Prostate gland (tissue), 2 donors: ENCODE results near the gene LAX1. TPM values are rescaled to one million over a fixed set of nuclear protein-coding genes. Genes with fewer than 3 reads are reported as not detected.
A peak's percentile ranks its signal among the peaks of the same experiment; 100 is the strongest.

Experiments used
- DNase-seq: peaks from one replicate; pipeline ENCODE4 v3.0.0-alpha.2; 2019; ENCODE audit warnings: low spot score
- H3K27ac ChIP-seq, 2 donors: fragments of 200-600 bp; sonication (generic); 2 replicates each; pipeline ENCODE4 v1.5.1; 2017 to 2019
- H3K27me3 ChIP-seq: fragments of 200-600 bp; sonication (generic); replicated peaks from 2 replicates; pipeline ENCODE4 v1.5.1; 2019; ENCODE audit not compliant: insufficient read depth
- H3K36me3 ChIP-seq, 2 donors: fragments of 200-600 bp; sonication (generic); 1 replicate in 1 of 2; 2 replicates in 1 of 2; pipeline versions ENCODE4 v1.5.1 to v1.8.1; 2017 to 2019
- H3K4me1 ChIP-seq: fragments of 200-600 bp; sonication (generic); replicated peaks from 2 replicates; pipeline ENCODE4 v1.5.1; 2019
- H3K4me3 ChIP-seq, 2 donors: fragments of 200-600 bp; sonication (generic); 2 replicates each; pipeline ENCODE4 v1.5.1; 2017 to 2019
- H3K9me3 ChIP-seq: fragments of 200-600 bp; sonication (generic); 2 replicates; pipeline ENCODE4 v1.5.1; 2017
- POLR2A ChIP-seq: fragments of 450-650 bp; IDR thresholded peaks from one replicate; pipeline ENCODE4 v1.6.1; 2016; ENCODE audit warnings: antibody characterized with exemption, mild to moderate bottlenecking
- POLR2AphosphoS5 ChIP-seq: sonication (generic); formaldehyde crosslinking; IDR thresholded peaks from one replicate; pipeline ENCODE4 v1.6.1; 2017; ENCODE audit warnings: antibody characterized with exemption
- WGBS: methylation state at CpG from one replicate; pipeline ENCODE4 v1.1.5; 2018; 5-methylcytosine and 5-hydroxymethylcytosine counted together
- intact Hi-C: fragments of 100-400 bp; cut with DNase I; formaldehyde crosslinking; loops from one replicate; pipeline ENCODE4 v1.14.2; 2022
- total RNA-seq, 2 donors: library from RNA; depleted of rRNA; stranded (reverse); fragments of >200 nt; gene quantifications; one replicate each; pipeline ENCODE4 v1.1.0, GENCODE V29; 2016
- TF ChIP-seq, protein P1 (sequence below), 4 experiments: fragments of 200-600 bp in 2 of 4; fragments of 450-650 bp in 2 of 4; sonication (generic) in 2 of 4; IDR thresholded peaks; 1 replicate in 3 of 4; 2 replicates in 1 of 4; pipeline ENCODE4 v1.5.1; 2016 to 2019; ENCODE audit warnings: antibody characterized with exemption in 4 of 4, mild to moderate bottlenecking in 2 of 4, moderate library complexity in 2 of 4

The LAX1 gene
- total RNA-seq, 2 donors from 2014 or later = 0.05 to 0.40 TPM

DNA sequence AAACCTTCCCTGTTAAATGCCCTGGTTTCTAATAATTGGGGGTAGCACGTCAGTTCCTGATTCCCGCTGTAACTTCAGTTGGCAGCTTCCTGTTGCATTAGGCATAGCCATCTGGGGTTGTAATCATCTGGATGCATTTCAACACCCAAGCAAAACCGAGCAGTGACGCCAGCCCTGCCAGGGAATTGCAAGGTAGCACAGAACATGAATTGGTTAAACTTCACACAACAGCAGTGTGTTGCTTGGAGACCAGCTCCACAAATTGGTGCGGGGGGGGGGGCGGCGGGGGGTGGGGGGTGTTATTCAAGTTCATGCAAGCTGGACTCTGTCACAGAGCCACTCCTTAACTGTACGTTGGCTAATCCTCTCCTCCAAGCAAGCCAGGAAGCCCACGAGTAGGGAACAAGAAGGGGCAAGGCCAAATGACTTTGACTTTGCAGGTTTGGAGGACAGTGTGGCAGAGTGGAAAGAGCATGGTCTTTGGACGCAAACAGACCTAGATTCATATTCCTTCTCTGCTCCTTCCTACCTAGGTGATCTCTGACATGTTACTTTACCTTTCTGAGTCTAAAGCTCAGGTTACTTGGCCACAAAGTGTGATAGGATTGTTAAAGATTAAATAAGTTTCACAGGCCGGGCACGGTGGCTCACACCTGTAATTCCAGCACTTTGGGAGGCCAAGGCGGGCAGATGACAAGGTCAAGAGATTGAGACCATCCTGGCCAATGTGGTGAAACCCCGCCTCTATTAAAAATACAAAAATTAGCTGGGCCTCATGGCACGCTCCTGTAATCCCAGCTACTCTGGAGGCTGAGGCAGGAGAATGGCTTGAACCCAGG lies 4.7 kb downstream of the LAX1 start:
- peak; percentile 61 for TF ChIP-seq POLR2AphosphoS5
- TF ChIP-seq, protein P1, sequence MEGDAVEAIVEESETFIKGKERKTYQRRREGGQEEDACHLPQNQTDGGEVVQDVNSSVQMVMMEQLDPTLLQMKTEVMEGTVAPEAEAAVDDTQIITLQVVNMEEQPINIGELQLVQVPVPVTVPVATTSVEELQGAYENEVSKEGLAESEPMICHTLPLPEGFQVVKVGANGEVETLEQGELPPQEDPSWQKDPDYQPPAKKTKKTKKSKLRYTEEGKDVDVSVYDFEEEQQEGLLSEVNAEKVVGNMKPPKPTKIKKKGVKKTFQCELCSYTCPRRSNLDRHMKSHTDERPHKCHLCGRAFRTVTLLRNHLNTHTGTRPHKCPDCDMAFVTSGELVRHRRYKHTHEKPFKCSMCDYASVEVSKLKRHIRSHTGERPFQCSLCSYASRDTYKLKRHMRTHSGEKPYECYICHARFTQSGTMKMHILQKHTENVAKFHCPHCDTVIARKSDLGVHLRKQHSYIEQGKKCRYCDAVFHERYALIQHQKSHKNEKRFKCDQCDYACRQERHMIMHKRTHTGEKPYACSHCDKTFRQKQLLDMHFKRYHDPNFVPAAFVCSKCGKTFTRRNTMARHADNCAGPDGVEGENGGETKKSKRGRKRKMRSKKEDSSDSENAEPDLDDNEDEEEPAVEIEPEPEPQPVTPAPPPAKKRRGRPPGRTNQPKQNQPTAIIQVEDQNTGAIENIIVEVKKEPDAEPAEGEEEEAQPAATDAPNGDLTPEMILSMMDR (IDR thresholded peaks at IDR 0.05) = no peak
- no peaks in the 10 kb centered on the region for H3K9me3 ChIP-seq
- intact Hi-C loops = no loop called here
- peak overlapping the region in 1 of 2 donors; percentile 27 for H3K27ac ChIP-seq
- 30% methylated on average over 15 of the region's 15 CpGs for WGBS
- DNase-seq = peak; percentile 78
- H3K36me3 ChIP-seq = no peaks in the 10 kb centered on the region
- no peaks in the 10 kb centered on the region for H3K4me1 ChIP-seq
- H3K4me3 ChIP-seq = no peak overlapping the region
- H3K27me3 ChIP-seq = no peaks in the 10 kb centered on the region

DNA sequence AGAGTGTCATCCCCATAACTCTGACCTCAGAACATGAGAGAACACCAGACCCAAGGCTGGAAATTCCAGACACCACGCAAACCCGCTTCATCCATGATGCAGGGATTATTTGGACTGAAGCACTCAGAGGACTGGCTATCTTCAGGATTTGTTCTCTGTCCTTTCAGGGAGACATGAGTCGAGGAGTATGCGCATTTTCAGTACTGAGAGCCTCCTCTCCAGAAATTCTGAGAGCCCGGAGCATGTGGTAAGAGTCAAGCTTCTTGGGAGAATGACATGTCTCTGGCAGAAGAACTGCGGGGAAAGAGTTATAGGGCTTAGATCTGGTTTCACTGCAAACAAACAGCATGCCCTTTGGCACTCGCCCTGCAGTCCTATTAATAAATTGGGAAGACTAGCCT lies 6.9 kb downstream of the LAX1 start:
- no peak overlapping the region for H3K4me3 ChIP-seq
- H3K9me3 ChIP-seq = no peaks in the 10 kb centered on the region
- no peaks in the 10 kb centered on the region for H3K27me3 ChIP-seq
- no peaks in the 10 kb centered on the region for H3K4me1 ChIP-seq
- TF ChIP-seq POLR2A = no peak
- TF ChIP-seq, protein P1 (IDR thresholded peaks at IDR 0.05) = no peak
- TF ChIP-seq POLR2AphosphoS5 = no peak
- intact Hi-C loops = no loop called here
- 43% methylated on average over 7 of the region's 7 CpGs for WGBS
- H3K27ac ChIP-seq = no peak overlapping the region
- DNase-seq = no peak
- no peaks in the 10 kb centered on the region for H3K36me3 ChIP-seq

DNA sequence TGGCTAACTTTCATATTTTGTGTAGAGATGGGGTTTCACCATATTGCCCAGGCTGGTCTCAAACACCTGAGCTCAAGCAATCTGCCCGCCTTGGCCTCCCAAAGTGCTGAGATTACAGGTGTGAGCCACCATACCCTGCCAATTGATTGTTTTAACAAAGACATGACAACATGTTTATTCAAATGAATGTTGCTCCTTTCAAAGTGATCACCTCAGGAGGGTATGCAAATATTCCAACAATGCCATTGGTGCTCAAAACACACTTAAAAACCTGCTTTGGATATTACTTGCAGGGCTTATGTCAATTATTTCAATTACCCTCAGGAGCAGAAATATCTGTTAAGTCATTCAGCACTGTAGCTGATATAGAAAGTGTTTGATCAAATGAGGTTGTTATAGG lies 7.9 kb downstream of the LAX1 start:
- no peak overlapping the region for H3K27ac ChIP-seq
- intact Hi-C loops = no loop called here
- 96% methylated on average over 1 of the region's 1 CpG for WGBS

DNA sequence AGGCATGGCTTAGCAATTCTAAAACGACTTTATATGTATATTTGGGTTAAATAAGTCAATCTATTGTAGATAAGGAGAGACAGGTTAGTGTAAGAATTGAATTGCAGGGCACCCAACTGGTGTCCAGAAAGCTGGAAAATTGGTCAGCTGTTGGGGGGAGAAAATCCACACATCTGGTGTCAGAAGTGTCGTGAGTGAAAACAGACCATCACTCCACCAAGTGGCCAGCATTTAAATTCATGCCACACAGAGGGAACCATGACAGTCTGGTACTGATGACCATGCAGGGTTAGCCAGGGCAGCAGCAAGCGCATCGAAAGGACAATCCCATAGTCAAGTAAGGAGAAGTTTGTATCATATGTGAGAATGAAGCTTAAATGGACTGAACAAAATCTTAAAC lies 11.7 kb downstream of the LAX1 start:
- H3K4me1 ChIP-seq = no peaks in the 10 kb centered on the region
- no peak for DNase-seq
- intact Hi-C loops = no loop called here
- no peak overlapping the region for H3K27ac ChIP-seq
- no peak overlapping the region for H3K4me3 ChIP-seq
- no peaks in the 10 kb centered on the region for H3K27me3 ChIP-seq
- WGBS = 70% methylated on average over 4 of the region's 4 CpGs
- TF ChIP-seq POLR2A = no peak
- TF ChIP-seq, protein P1 (IDR thresholded peaks at IDR 0.05) = peak in 1 of 4 experiments; percentile 23
- no peak for TF ChIP-seq POLR2AphosphoS5
- no peaks in the 10 kb centered on the region for H3K9me3 ChIP-seq
- no peaks in the 10 kb centered on the region for H3K36me3 ChIP-seq

More for the DNA sequence above, 7.9 kb downstream of the LAX1 start:
- Histone ChIP-seq H3K4me1 (no peaks in the 10 kb centered on the region), H3K9me3 (no peaks in the 10 kb centered on the region), H3K36me3 (no peaks in the 10 kb centered on the region), H3K4me3 (no peak overlapping the region), H3K27me3 (no peaks in the 10 kb centered on the region)
- no peak for DNase-seq
- TF ChIP-seq POLR2A (no peak), POLR2AphosphoS5 (no peak)
- TF ChIP-seq, protein P1 (IDR thresholded peaks at IDR 0.05) = no peak

DNA sequence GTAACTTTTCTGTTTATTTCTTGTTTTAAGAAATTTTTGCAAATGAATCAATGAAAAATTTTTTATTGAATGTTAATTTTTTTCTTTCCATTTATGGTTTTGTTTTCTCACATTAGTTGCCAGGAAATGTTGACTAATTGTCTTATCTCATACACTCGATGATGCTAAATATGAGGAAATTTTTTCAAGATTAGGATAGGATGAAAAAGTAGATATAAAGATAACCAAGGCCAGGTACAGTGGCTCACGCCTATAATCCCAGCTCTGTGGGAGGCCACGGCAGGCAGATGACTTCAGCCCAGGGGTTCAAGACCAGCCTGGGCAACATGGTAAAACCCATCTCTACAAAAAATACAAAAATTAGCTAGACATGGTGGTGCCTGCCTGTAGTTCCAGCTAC lies 12.6 kb downstream of the LAX1 start:
- H3K9me3 ChIP-seq = no peaks in the 10 kb centered on the region
- no peak overlapping the region for H3K4me3 ChIP-seq
- no peak for DNase-seq
- no peaks in the 10 kb centered on the region for H3K4me1 ChIP-seq
- H3K27ac ChIP-seq = no peak overlapping the region
- intact Hi-C loops = no loop called here
- H3K27me3 ChIP-seq = no peaks in the 10 kb centered on the region
- WGBS = 84% methylated on average over 3 of the region's 3 CpGs
- H3K36me3 ChIP-seq = no peaks in the 10 kb centered on the region
- TF ChIP-seq, protein P1 (IDR thresholded peaks at IDR 0.05) = no peak
- TF ChIP-seq POLR2AphosphoS5 = no peak
- TF ChIP-seq POLR2A = no peak
